GM18502 (cell line): ENCODE data around the gene ULBP1.
A peak's percentile ranks its signal among the peaks of the same experiment; 100 is the strongest.
"Not testable (repeated sequence)": the region's sequence is repeated elsewhere in the genome, so short reads cannot be mapped to it uniquely, and the experiment has no call there.

Experiments used
- ATAC-seq: cut with Tn5 transposase; IDR thresholded peaks from one replicate; pipeline ENCODE4 v1.9.1; 2021; ENCODE audit warnings: mild to moderate bottlenecking; ENCODE audit not compliant: unreplicated experiment, poor library complexity

ULBP1 gene

DNA sequence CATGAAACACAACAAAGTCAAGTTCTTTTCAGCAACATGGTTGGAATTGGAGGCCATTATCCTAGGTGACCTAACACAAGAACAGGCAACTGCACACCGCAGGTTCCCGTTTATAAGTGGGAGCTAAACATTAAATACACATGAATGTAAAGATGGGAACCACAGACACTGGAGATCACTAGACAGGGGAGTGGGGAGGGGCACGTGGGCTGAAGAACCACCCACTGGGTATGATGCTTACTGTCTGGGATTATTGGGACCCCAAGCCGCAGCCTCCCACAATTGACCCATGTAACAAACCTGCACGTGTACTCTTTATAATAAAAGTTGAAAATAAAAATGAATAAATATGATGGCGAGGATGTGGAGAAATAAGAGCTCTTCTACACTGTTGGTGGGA lies 32.2 kb upstream of the ULBP1 start:
- no peak for ATAC-seq

DNA sequence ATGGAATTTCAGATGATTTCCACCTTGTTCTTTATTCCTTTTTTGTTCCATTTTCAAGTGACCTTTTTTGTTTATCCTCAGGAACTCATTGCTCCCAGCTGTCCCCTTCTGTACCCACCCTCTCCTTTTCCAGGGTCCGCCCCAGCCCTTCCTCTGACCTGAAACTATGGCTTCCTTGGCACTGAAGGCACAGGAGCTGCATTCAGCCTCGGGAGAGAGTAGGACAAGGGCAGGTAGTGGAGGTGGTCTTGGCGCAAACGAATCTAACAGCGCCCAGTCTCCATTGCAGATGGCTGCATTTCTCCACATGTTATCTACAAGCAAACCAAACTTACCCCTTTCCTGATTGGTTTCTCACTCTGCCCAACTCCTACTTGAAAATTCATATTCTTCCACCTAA lies 30.7 kb upstream of the ULBP1 start:
- ATAC-seq = no peak

- ATAC-seq = no peak
Measured at GRCh38 chr6:149933461-149933860, 30.3 kb upstream of the ULBP1 start.

- no peak for ATAC-seq
Measured at GRCh38 chr6:149934249-149935156, 29.2 kb upstream of the ULBP1 start.

- no peak for ATAC-seq
Measured at GRCh38 chr6:149935246-149935645, 28.5 kb upstream of the ULBP1 start.

GRCh38 chr6:149935668-149936067 lies 28.1 kb upstream of the ULBP1 start:
- no peak for ATAC-seq

DNA sequence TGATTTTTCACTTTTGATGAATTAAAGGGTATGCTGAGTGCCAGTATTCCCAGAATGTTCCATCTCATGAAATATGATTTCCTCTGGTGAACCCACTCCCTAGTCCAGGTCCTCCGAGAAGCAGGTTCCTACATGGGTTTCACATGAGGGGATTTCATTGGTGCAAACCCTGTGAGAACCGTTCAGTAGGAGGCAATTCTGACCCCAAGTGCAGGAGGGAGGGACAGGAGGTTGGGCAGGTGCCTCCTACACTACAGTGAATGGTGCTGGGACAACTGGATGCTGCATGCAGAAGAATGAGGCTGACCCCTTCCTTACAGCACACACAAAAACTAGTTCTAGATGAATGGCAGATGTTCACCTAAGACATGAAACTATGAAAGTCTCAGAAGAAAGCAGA lies 27.0 kb upstream of the ULBP1 start:
- no peak for ATAC-seq

DNA sequence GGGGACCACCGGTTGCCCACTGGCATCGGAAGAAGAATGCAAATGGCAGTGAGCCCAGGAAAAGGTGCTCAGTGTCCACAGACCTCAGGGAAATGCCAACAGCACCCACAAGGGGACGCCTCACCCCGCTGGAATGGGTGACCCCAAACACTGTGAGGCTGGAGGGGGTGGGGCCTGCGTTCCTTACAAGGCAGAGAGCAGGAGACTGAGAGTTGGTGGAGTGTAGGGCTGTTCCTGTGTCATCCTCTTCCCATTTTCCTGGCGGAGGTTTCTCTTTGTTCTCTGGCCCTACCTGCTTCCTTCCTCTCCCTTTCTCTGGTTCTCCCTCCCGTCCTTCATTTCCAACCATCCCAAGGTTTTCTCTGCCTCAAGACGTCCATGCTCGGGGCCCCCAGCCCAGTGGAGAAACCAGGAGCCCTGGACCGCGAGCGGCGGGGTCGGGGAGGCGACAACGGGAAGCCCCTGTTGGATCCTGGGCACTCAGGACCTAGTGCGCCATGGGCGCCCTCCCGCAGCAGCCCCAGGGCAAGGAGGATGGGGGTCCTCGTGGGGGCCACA lies 25.7 kb upstream of the ULBP1 start:
- ATAC-seq = not testable (repeated sequence)

DNA sequence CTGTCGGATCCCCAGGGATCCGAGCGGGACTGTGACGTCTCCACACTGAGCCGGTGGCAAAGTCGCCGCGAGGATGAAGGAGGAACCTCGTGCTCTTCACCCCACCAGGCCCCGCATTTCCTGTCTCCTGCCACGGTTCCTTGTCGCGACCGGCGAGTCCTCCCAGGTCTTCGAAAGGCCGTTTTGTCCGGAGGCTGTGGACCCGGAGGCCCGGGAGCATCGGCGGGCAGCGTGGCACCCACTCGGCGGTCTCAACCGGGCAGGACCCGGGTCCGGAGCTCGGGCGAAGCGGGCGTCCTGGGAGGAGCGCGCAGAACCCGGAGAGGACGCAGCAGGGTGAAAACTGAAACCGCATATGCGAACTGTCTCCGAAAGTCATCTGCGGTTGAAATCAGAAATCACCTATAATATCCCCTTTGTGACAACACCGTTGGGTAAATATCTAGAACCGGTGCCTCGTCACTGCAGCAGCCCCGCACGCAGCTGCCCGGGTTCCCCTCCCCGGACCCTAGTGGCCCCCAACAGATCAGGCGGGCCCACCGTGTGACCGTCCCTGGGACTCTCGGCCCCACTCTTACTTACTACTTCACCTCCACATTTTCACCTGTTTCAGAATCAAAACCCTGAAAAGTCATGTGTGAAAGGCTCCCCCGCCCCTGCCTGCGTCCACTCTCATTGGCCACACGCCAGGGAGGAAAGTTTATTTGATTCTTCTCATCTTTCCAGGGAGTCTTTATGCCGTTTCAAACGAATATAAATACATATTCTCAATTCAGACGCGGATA lies 25.0 kb upstream of the ULBP1 start:
- peak; percentile 86 for ATAC-seq

GRCh38 chr6:149939356-149939648 lies 24.4 kb upstream of the ULBP1 start:
- no peak for ATAC-seq

DNA sequence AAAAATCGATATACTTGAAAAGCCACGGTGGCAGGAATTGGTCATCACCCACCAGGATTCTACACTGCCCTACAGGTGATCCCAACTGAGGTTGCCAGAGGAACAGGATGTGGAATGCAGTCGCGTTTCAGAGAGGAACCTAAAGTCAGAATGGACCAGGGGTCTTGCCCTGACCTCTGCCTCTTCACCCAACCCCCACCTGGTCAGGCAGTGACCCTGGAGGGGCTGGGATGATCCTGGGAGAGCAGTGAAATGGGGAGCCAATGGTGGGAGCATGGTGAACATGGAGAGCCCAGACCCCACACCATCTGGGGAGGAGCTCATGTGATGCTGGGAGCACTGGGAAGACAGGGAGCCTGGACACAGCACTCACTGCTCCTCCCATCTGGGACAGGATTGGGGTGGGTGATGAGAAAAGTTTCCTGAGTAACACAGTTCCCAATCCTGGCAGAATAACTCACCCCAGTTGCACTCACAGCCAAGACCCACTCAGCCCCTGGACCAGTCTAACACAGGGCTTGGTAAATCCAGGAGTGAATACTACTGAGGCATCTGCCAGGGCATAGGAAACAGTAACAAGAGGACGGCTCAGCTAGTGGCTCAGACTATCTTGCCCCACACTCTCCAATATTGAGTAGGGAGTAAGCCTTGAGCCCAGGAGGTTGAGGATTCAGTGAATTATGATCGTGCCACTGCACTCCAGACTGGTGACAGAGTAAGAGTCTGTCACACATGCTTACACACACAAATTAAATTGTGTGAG lies 23.7 kb upstream of the ULBP1 start:
- ATAC-seq = no peak

- no peak for ATAC-seq
Measured at GRCh38 chr6:149940672-149940982, 23.1 kb upstream of the ULBP1 start.

DNA sequence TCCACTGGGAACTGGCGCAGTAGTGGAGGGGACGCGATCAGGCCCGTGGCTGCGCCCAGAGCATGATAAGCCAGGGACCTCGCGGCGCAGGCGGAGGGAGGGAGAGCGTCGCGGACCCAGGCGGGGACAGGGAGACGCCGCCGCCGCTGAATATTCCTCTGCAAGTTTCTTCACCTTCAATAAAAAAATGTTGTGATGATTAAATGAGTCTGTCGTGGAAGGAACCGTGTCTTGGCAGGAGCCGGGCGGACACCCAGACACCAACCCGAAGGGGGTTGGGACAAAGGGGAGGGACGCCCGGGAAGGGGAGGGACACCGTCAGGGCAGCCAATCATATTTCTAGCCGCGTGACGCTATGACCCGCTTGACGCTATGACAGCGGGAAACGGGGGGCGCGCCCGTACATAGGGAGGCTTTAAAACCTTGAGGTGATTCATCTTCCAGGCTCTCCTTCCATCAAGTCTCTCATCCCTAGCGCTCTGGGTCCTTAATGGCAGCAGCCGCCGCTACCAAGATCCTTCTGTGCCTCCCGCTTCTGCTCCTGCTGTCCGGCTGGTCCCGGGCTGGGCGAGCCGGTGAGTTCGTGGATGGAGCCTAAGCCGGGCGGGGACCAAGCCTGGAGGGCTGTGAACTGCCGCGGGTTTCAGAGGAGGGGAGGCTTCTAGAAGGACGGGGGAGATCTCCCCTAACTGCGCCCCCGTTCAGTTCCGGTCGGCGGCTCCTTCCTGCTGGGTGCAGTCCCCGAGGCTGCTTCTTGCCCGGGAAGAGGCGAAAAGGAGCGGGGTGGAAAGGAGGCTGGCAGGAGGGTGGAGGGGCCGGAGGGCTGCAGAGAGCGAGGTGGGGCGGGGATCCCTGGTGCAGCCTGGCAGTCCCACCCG lies 21.9 kb upstream of the ULBP1 start, which contains the start of gene ULBP2:
TSS of gene ULBP2 (plus strand) at position 432 of the 878 bp plus-strand sequence. CDS start at position 491, 59 bp downstream.
- peak; percentile 47 for ATAC-seq

DNA sequence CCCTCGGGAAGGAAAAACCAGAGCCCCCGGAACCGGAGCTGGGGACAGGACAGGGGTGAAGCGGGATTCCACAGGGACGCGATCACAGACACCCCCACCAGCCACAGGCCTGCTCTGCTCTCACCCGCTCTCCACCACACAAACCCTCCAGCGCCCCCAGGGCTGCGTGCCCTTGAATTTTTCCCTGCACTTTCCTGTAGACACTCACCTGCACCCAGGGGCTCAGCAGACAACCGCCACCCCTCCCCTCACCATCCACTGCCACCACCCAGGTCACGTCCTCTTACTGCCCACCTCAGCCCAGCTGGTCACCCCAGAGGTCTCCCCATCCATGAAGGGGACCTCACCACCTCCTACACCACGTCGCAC lies 21.3 kb upstream of the ULBP1 start:
- no peak for ATAC-seq

- not testable (repeated sequence) for ATAC-seq
Measured at GRCh38 chr6:149943321-149943720, 20.4 kb upstream of the ULBP1 start.

- ATAC-seq = not testable (repeated sequence)
Measured at GRCh38 chr6:149945276-149945675, 18.5 kb upstream of the ULBP1 start.

- not testable (repeated sequence) for ATAC-seq
Measured at GRCh38 chr6:149946631-149947030, 17.1 kb upstream of the ULBP1 start.

DNA sequence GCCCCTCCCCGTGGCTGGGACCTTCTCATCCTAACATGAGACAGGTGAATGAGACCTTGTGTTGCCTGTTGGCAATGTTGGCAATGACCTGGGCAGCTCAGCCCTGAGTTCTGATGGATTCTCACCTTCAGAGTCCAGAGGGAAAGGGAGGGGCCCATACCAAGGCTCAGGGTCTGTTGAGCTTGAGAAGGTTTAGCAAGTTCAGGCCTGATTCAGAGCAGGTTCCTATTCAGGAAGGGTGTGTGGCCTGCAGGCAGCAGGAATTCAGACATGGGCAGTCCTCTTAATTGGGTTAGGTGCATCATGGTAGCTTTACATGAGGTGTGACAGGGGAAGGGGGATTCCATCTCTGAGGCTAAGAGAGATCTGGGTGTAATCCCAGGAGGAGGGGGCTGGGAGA lies 16.2 kb upstream of the ULBP1 start:
- not testable (repeated sequence) for ATAC-seq

GRCh38 chr6:149948011-149948410 lies 15.7 kb upstream of the ULBP1 start:
- no peak for ATAC-seq

DNA sequence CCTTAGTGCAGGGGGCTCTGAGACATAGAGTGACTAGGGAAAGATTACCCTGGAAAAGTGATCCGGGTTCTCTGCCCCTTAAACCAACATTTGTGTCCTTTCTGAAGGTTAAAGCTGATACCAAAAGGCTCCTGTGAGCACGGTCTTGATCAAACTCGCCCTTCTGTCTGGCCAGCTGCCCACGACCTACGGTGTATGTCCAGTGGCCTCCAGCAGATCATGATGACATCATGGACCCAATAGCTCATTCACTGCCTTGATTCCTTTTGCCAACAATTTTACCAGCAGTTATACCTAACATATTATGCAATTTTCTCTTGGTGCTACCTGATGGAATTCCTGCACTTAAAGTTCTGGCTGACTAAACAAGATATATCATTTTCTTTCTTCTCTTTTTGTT lies 15.1 kb upstream of the ULBP1 start:
- ATAC-seq = no peak
